A673 (cell line): Measurements from ENCODE around the gene FRMD3. TPM values are rescaled to one million over a fixed set of nuclear protein-coding genes. Genes with fewer than 3 reads are reported as not detected.

Source experiments
- BruUV-seq: library from RNA; stranded (reverse); fragments of 400-500 nt; replicated peaks from 2 replicates; lab custom pipeline; 2021; lab: Mats Ljungman, UMichigan
- CTCF ChIA-PET: fragments of 300-600 bp; sonication (Branson Sonifier 250); formaldehyde crosslinking; loops from one replicate; lab custom pipeline; 2022; ENCODE audit warnings: antibody characterized with exemption; lab: Charles Lee
- POLR2A ChIA-PET: fragments of 300-600 bp; sonication (Branson Sonifier 250); formaldehyde crosslinking; loops from one replicate; lab custom pipeline; 2022; ENCODE audit warnings: antibody characterized with exemption; ENCODE audit not compliant: low non-redundant PET; lab: Charles Lee
- DNase-seq: peaks from one replicate; pipeline ENCODE4 v3.0.0-alpha.2; 2015; ENCODE audit warnings: low spot score
- H3K27ac ChIP-seq: fragments of 200-600 bp; sonication (generic); 2 replicates; pipeline ENCODE4 v1.5.1; 2016; ENCODE audit warnings: mixed run types, low read depth, mild to moderate bottlenecking, mixed read lengths, antibody characterized with exemption, low read length; ENCODE audit not compliant: poor library complexity, severe bottlenecking
- H3K27me3 ChIP-seq: fragments of 200-600 bp; sonication (generic); replicated peaks from 2 replicates; pipeline ENCODE4 v1.6.1; 2017; ENCODE audit warnings: mixed run types, low read depth, mild to moderate bottlenecking, mixed read lengths, antibody characterized with exemption, low read length; ENCODE audit not compliant: insufficient read depth, poor library complexity
- H3K36me3 ChIP-seq: fragments of 200-600 bp; sonication (generic); 2 replicates; pipeline ENCODE4 v1.6.1; 2016; ENCODE audit warnings: mixed run types, mild to moderate bottlenecking, mixed read lengths, antibody characterized with exemption, low read length; ENCODE audit not compliant: insufficient read depth, poor library complexity, severe bottlenecking
- H3K4me1 ChIP-seq: fragments of 200-600 bp; sonication (generic); 2 replicates; pipeline ENCODE4 v1.6.1; 2017; ENCODE audit warnings: mixed run types, mild to moderate bottlenecking, mixed read lengths, antibody characterized with exemption, low read length; ENCODE audit not compliant: insufficient read depth, poor library complexity, severe bottlenecking
- H3K4me3 ChIP-seq: fragments of 200-600 bp; sonication (generic); 2 replicates; pipeline ENCODE4 v1.5.1; 2016; ENCODE audit warnings: low read depth, mixed run types, mild to moderate bottlenecking, mixed read lengths, low read length; ENCODE audit not compliant: poor library complexity, severe bottlenecking
- H3K9me3 ChIP-seq: fragments of 200-600 bp; sonication (generic); 2 replicates; pipeline ENCODE4 v1.6.1; 2016; ENCODE audit warnings: mixed run types, low read depth, mild to moderate bottlenecking, mixed read lengths, antibody characterized with exemption, low read length; ENCODE audit not compliant: poor library complexity, severe bottlenecking
- EZH2 ChIP-seq: fragments of 200-600 bp; sonication (generic); IDR thresholded peaks from 2 replicates; pipeline ENCODE4 v1.6.1; 2017; ENCODE audit warnings: borderline replicate concordance, low read depth, mild to moderate bottlenecking, mixed read lengths, antibody characterized with exemption, low read length; ENCODE audit not compliant: poor library complexity, severe bottlenecking
- intact Hi-C: fragments of 100-400 bp; cut with micrococcal nuclease; formaldehyde crosslinking; loops from one replicate; pipeline ENCODE4 v1.10.0; 2022; ENCODE audit not compliant: unreplicated experiment
- total RNA-seq: library from RNA; stranded (reverse); gene quantifications from 2 replicates; pipeline ENCODE4 v1.2.3, GENCODE V29; 2021
- TF ChIP-seq, protein P1 (sequence below): fragments of 300-800, 200-600 bp; sonication (generic); conservative IDR thresholded peaks from 2 replicates; pipeline ENCODE4 v1.5.1; 2017; ENCODE audit warnings: low read depth, mild to moderate bottlenecking, antibody characterized with exemption, low read length, moderate library complexity, mixed read lengths

The FRMD3 gene
- total RNA-seq, 1 experiment from 2014 or later = 1.0 TPM

- TF ChIP-seq EZH2 = no peak
- TF ChIP-seq, protein P1, sequence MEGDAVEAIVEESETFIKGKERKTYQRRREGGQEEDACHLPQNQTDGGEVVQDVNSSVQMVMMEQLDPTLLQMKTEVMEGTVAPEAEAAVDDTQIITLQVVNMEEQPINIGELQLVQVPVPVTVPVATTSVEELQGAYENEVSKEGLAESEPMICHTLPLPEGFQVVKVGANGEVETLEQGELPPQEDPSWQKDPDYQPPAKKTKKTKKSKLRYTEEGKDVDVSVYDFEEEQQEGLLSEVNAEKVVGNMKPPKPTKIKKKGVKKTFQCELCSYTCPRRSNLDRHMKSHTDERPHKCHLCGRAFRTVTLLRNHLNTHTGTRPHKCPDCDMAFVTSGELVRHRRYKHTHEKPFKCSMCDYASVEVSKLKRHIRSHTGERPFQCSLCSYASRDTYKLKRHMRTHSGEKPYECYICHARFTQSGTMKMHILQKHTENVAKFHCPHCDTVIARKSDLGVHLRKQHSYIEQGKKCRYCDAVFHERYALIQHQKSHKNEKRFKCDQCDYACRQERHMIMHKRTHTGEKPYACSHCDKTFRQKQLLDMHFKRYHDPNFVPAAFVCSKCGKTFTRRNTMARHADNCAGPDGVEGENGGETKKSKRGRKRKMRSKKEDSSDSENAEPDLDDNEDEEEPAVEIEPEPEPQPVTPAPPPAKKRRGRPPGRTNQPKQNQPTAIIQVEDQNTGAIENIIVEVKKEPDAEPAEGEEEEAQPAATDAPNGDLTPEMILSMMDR = no peak
- no peaks in the 10 kb centered on the region for H3K36me3 ChIP-seq
- no peak for DNase-seq
- no peaks in the 10 kb centered on the region for H3K9me3 ChIP-seq
- POLR2A ChIA-PET = no interaction called here
- intact Hi-C loops = no loop called here
- no peaks in the 10 kb centered on the region for H3K4me1 ChIP-seq
- CTCF ChIA-PET = no interaction called here
- H3K4me3 ChIP-seq = no peak overlapping the region
- BruUV-seq = no TSS peak
- H3K27me3 ChIP-seq = peaks cover 9% of the 10 kb centered on the region
- no peak overlapping the region for H3K27ac ChIP-seq
Measured at GRCh38 chr9:83396342-83396741, 141.9 kb downstream of the FRMD3 start.

GRCh38 chr9:83392228-83392627 is 146.0 kb downstream of the FRMD3 start:
- Histone ChIP-seq H3K9me3 (no peaks in the 10 kb centered on the region), H3K4me1 (no peaks in the 10 kb centered on the region), H3K36me3 (no peaks in the 10 kb centered on the region), H3K27me3 (peaks cover 5% of the 10 kb centered on the region), H3K27ac (no peak overlapping the region), H3K4me3 (no peak overlapping the region)
- intact Hi-C loops = no loop called here
- CTCF ChIA-PET = no interaction called here
- BruUV-seq = no TSS peak
- TF ChIP-seq EZH2 = no peak
- TF ChIP-seq, protein P1 = no peak
- POLR2A ChIA-PET = no interaction called here
- no peak for DNase-seq

- Histone ChIP-seq H3K4me1 (no peaks in the 10 kb centered on the region), H3K27me3 (peaks cover 5% of the 10 kb centered on the region), H3K36me3 (no peaks in the 10 kb centered on the region), H3K4me3 (no peak overlapping the region), H3K27ac (no peak overlapping the region), H3K9me3 (no peaks in the 10 kb centered on the region)
- DNase-seq = no peak
- intact Hi-C loops = no loop called here
- BruUV-seq = no TSS peak
- ChIA-PET POLR2A (no interaction called here), CTCF (no interaction called here)
- TF ChIP-seq, protein P1 = no peak
- TF ChIP-seq EZH2 = no peak
Measured at GRCh38 chr9:83388346-83388745, 149.9 kb downstream of the FRMD3 start.
